Esophagus muscularis mucosa (tissue), 4 donors: Measurements from ENCODE around the gene TBC1D22A. TPM values are rescaled to one million over a fixed set of nuclear protein-coding genes. Genes with fewer than 3 reads are reported as not detected.

Experiments
- DNase-seq: peaks from one replicate; pipeline ENCODE4 v3.0.0-alpha.2; 2017; ENCODE audit errors: extremely low spot score
- H3K27ac ChIP-seq, 4 donors: fragments of 200-600 bp; sonication (generic); replicated peaks in 1 of 4; 1 replicate in 3 of 4; 2 replicates in 1 of 4; pipeline ENCODE4 v1.5.1; 2016 to 2019; ENCODE audit warnings: mild to moderate bottlenecking in 1 of 4
- H3K27me3 ChIP-seq, 4 donors: fragments of 200-600 bp; sonication (generic); one replicate each; pipeline versions ENCODE4 v1.5.1 to v1.6.0; 2016 to 2019
- H3K36me3 ChIP-seq, 4 donors: fragments of 200-600 bp; sonication (generic); one replicate each; pipeline ENCODE4 v1.5.1; 2016 to 2019
- H3K4me1 ChIP-seq, 4 donors: fragments of 200-600 bp; sonication (generic); one replicate each; pipeline ENCODE4 v1.5.1; 2016 to 2019
- H3K4me3 ChIP-seq, 4 donors: fragments of 200-600 bp; sonication (generic); 1 replicate in 2 of 4; 2 replicates in 2 of 4; pipeline ENCODE4 v1.5.1; 2016 to 2019; ENCODE audit warnings: mild to moderate bottlenecking in 4 of 4, moderate library complexity in 1 of 4
- H3K9me3 ChIP-seq, 4 donors: fragments of 200-600 bp; sonication (generic); 1 replicate in 3 of 4; 2 replicates in 1 of 4; pipeline ENCODE4 v1.5.1; 2016 to 2019
- CTCF ChIP-seq, 3 experiments: fragments of 200-600 bp in 2 of 3; fragments of 450-650 bp in 1 of 3; sonication (generic) in 2 of 3; IDR thresholded peaks; one replicate each; pipeline ENCODE4 v1.5.1; 2017 to 2019; ENCODE audit warnings: antibody characterized with exemption in 3 of 3, mild to moderate bottlenecking in 2 of 3, moderate library complexity in 1 of 3
- EP300 ChIP-seq: sonication (generic); formaldehyde crosslinking; IDR thresholded peaks from one replicate; pipeline ENCODE4 v1.6.1; 2017; ENCODE audit warnings: antibody characterized with exemption
- POLR2A ChIP-seq: fragments of 450-650 bp; IDR thresholded peaks from one replicate; pipeline ENCODE4 v1.6.1; 2017; ENCODE audit warnings: antibody characterized with exemption, moderate library complexity, mild to moderate bottlenecking, low read depth
- POLR2AphosphoS5 ChIP-seq, 2 donors: sonication (generic); formaldehyde crosslinking; IDR thresholded peaks; one replicate each; pipeline ENCODE4 v1.6.1; 2017; ENCODE audit warnings: antibody characterized with exemption in 2 of 2
- WGBS: methylation state at CpG from one replicate; pipeline ENCODE4 v1.1.5; 2018; 5-methylcytosine and 5-hydroxymethylcytosine counted together
- intact Hi-C: fragments of 100-400 bp; cut with DNase I; formaldehyde crosslinking; loops from one replicate; pipeline ENCODE4 v1.15.1; 2023
- total RNA-seq, 4 donors: library from RNA; depleted of rRNA; stranded (reverse); fragments of >200 nt; gene quantifications; one replicate each; pipeline versions ENCODE4 v1.1.0 to v1.2.1, GENCODE V29; 2016

The TBC1D22A gene
- total RNA-seq, 4 donors from 2014 or later, result 15.2 to 20.7 (median 18.8) TPM

GRCh38 chr22:46915950-46916730 is 153.7 kb downstream of the TBC1D22A start:
- peaks cover 0 to 67% (median 31%) of the 10 kb centered on the region in 4 donors for H3K36me3 ChIP-seq
- H3K4me1 ChIP-seq, result no peaks in the 10 kb centered on the region
- intact Hi-C loops, result no loop called here
- H3K27me3 ChIP-seq, result no peaks in the 10 kb centered on the region
- no peak for DNase-seq
- 93% methylated on average over 11 of the region's 12 CpGs for WGBS
- no peaks in the 10 kb centered on the region for H3K9me3 ChIP-seq
- TF ChIP-seq POLR2A (no peak), CTCF (IDR thresholded peaks at IDR 0.05) (no peak), POLR2AphosphoS5 (IDR thresholded peaks at IDR 0.05) (no peak), EP300 (no peak)
- H3K27ac ChIP-seq, result no peak overlapping the region
- no peak overlapping the region for H3K4me3 ChIP-seq

- H3K36me3 ChIP-seq, result peaks cover 0 to 66% (median 30%) of the 10 kb centered on the region in 4 donors
- 88% methylated on average over 23 of the region's 23 CpGs for WGBS
- no peaks in the 10 kb centered on the region for H3K4me1 ChIP-seq
- TF ChIP-seq POLR2AphosphoS5 (IDR thresholded peaks at IDR 0.05) (no peak), EP300 (no peak), POLR2A (no peak), CTCF (IDR thresholded peaks at IDR 0.05) (no peak)
- no peak overlapping the region for H3K4me3 ChIP-seq
- H3K27ac ChIP-seq, result no peak overlapping the region
- DNase-seq, result no peak
- intact Hi-C loops, result no loop called here
- no peaks in the 10 kb centered on the region for H3K27me3 ChIP-seq
- peaks cover 0 to 5% (median 0%) of the 10 kb centered on the region in 4 donors for H3K9me3 ChIP-seq
These were observed 154.7 kb downstream of the TBC1D22A start for GRCh38 chr22:46916886-46917770.

- 86% methylated on average over 3 of the region's 11 CpGs for WGBS
- Histone ChIP-seq H3K27ac (no peak overlapping the region), H3K4me1 (no peaks in the 10 kb centered on the region), H3K9me3 (peaks cover 0 to 10% (median 0%) of the 10 kb centered on the region in 4 donors), H3K27me3 (no peaks in the 10 kb centered on the region), H3K4me3 (no peak overlapping the region), H3K36me3 (peaks cover 0 to 60% (median 26%) of the 10 kb centered on the region in 4 donors)
- intact Hi-C loops, result no loop called here
- no peak for DNase-seq
- TF ChIP-seq EP300 (no peak), CTCF (IDR thresholded peaks at IDR 0.05) (no peak), POLR2AphosphoS5 (IDR thresholded peaks at IDR 0.05) (no peak), POLR2A (no peak)
These were observed 155.3 kb downstream of the TBC1D22A start for GRCh38 chr22:46917771-46918101.

- no peak overlapping the region for H3K27ac ChIP-seq
- no peaks in the 10 kb centered on the region for H3K27me3 ChIP-seq
- TF ChIP-seq POLR2A (no peak), POLR2AphosphoS5 (IDR thresholded peaks at IDR 0.05) (no peak), CTCF (IDR thresholded peaks at IDR 0.05) (no peak), EP300 (no peak)
- intact Hi-C loops, result no loop called here
- no peaks in the 10 kb centered on the region for H3K4me1 ChIP-seq
- H3K4me3 ChIP-seq, result no peak overlapping the region
- peaks cover 0 to 10% (median 0%) of the 10 kb centered on the region in 4 donors for H3K9me3 ChIP-seq
- no peak for DNase-seq
- peaks cover 0 to 55% (median 23%) of the 10 kb centered on the region in 4 donors for H3K36me3 ChIP-seq
- WGBS, result 87% methylated on average over 6 of the region's 6 CpGs
These were observed 155.7 kb downstream of the TBC1D22A start for GRCh38 chr22:46918197-46918596.
